Raji (cell line): ENCODE data around the gene CFAP20DC.

ENCODE experiments used
- POLR2A ChIP-seq: IDR thresholded peaks from 2 replicates; pipeline ENCODE4 v1.6.1; 2011; ENCODE audit warnings: low read depth, low read length, control low read depth; ENCODE audit not compliant: insufficient read depth

CFAP20DC gene

GRCh38 chr3:58804914-58805313, 244.9 kb downstream of the CFAP20DC start:
- TF ChIP-seq POLR2A = no peak

GRCh38 chr3:58801541-58801940, 248.3 kb downstream of the CFAP20DC start:
- no peak for TF ChIP-seq POLR2A

- TF ChIP-seq POLR2A = no peak
Observed at GRCh38 chr3:58800940-58801339, 248.9 kb downstream of the CFAP20DC start.

GRCh38 chr3:58800032-58800431, 249.8 kb downstream of the CFAP20DC start:
- TF ChIP-seq POLR2A = no peak

- no peak for TF ChIP-seq POLR2A
Observed at GRCh38 chr3:58799271-58799670, 250.6 kb downstream of the CFAP20DC start.

- TF ChIP-seq POLR2A = no peak
Observed at GRCh38 chr3:58798312-58798711, 251.5 kb downstream of the CFAP20DC start.

- TF ChIP-seq POLR2A = no peak
Observed at GRCh38 chr3:58794750-58795149, 255.1 kb downstream of the CFAP20DC start.

- TF ChIP-seq POLR2A = no peak
Observed at GRCh38 chr3:58793938-58794337, 255.9 kb downstream of the CFAP20DC start.

- TF ChIP-seq POLR2A = no peak
Observed at GRCh38 chr3:58792921-58793451, 256.8 kb downstream of the CFAP20DC start.

GRCh38 chr3:58789385-58789784, 260.4 kb downstream of the CFAP20DC start:
- TF ChIP-seq POLR2A = no peak

GRCh38 chr3:58784888-58785287, 264.9 kb downstream of the CFAP20DC start:
- no peak for TF ChIP-seq POLR2A

- TF ChIP-seq POLR2A = no peak
Observed at GRCh38 chr3:58784425-58784824, 265.4 kb downstream of the CFAP20DC start.

GRCh38 chr3:58783845-58784244, 266.0 kb downstream of the CFAP20DC start:
- TF ChIP-seq POLR2A = no peak

- no peak for TF ChIP-seq POLR2A
Observed at GRCh38 chr3:58779934-58780333, 269.9 kb downstream of the CFAP20DC start.

- TF ChIP-seq POLR2A = no peak
Observed at GRCh38 chr3:58776231-58776630, 273.6 kb downstream of the CFAP20DC start.

- TF ChIP-seq POLR2A = no peak
Observed at GRCh38 chr3:58772462-58772861, 277.4 kb downstream of the CFAP20DC start.

GRCh38 chr3:58769065-58769464, 280.8 kb downstream of the CFAP20DC start:
- TF ChIP-seq POLR2A = no peak

- no peak for TF ChIP-seq POLR2A
Observed at GRCh38 chr3:58766587-58767282, 283.1 kb downstream of the CFAP20DC start.

GRCh38 chr3:58755150-58755549, 294.7 kb downstream of the CFAP20DC start:
- no peak for TF ChIP-seq POLR2A
